ENCODE data around the gene FOXD4L1. TPM values are rescaled to one million over a fixed set of nuclear protein-coding genes. Genes with fewer than 3 reads are reported as not detected.
"Not testable (repeated sequence)": the region's sequence is repeated elsewhere in the genome, so short reads cannot be mapped to it uniquely, and the experiment has no call there.

FOXD4L1 gene
- total RNA-seq, 1 donor from 2014 or later, result 0.23 TPM

DNA sequence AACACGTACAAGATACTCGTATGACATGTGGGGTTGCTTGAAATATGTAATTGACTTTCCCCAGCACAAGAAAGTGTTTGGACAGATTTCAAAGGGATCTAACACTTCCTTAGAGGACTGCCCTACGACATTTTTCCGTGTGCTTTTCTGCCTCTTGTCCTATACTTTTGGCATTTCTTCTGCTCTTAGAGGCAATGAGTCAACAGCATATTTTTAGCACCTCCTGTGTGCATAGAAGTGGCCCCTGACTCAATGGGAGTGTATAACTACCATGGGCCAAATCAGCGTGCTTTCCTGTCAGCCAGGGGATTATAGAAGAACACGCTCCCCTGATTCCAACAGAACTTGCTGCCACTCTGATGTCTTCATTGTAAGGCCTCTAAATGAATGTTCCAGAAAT lies 38.1 kb downstream of the FOXD4L1 start:
- H3K27me3 Mint-ChIP-seq (ENCODE audit: low read depth), result peaks cover 39% of the 10 kb centered on the region
- not testable (repeated sequence) for H3K27ac Mint-ChIP-seq (ENCODE audit: unreplicated experiment); H3K4me3 Mint-ChIP-seq; H3K9me3 Mint-ChIP-seq; DNase-seq (ENCODE audit: low read depth, low spot score); H3K36me3 Mint-ChIP-seq (ENCODE audit: low read depth); H3K4me1 Mint-ChIP-seq

- DNase-seq (ENCODE audit: low read depth, low spot score); H3K9me3 Mint-ChIP-seq; H3K36me3 Mint-ChIP-seq (ENCODE audit: low read depth); H3K4me1 Mint-ChIP-seq; H3K27ac Mint-ChIP-seq (ENCODE audit: unreplicated experiment): not testable (repeated sequence)
- H3K4me3 Mint-ChIP-seq, result peak overlapping the region; percentile 73
- H3K27me3 Mint-ChIP-seq (ENCODE audit: low read depth), result peaks cover 47% of the 10 kb centered on the region
Observed at GRCh38 chr2:113540834-113541203, 42.4 kb downstream of the FOXD4L1 start.

GRCh38 chr2:113541204-113541975 lies 42.9 kb downstream of the FOXD4L1 start:
- H3K4me1 Mint-ChIP-seq; H3K27ac Mint-ChIP-seq (ENCODE audit: unreplicated experiment); H3K9me3 Mint-ChIP-seq; H3K36me3 Mint-ChIP-seq (ENCODE audit: low read depth): not testable (repeated sequence)
- peak; percentile 13 for DNase-seq (ENCODE audit: low read depth, low spot score)
- peak overlapping the region; percentile 73 for H3K4me3 Mint-ChIP-seq
- H3K27me3 Mint-ChIP-seq (ENCODE audit: low read depth), result peaks cover 47% of the 10 kb centered on the region

DNA sequence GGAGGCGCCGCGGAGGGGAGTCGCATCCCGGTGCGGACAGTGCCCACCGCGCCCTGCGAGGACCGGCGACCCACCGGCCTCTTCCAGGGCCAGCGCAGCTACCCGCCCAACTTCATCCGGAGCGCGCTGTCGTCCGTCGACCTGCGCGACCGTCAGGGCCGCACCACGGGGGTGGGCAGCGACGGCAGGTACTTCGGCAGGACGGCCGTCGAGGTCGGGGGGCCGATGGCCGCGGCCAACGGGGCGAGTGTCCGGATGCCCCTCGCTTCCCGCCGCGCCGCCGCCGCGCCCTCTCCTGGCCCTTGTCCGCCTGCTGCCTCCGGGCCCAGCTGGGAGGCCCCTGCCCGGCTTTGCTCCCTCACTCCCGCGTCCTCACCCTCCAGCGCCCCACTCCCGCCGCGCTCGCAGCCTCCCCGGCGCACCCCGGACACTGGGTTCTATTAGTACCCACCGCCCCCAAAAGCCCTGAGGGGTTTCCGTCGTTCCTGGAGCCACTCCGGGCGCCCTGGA lies 43.6 kb downstream of the FOXD4L1 start:
- H3K4me3 Mint-ChIP-seq, result peak overlapping the region; percentile 64
- not testable (repeated sequence) for H3K27ac Mint-ChIP-seq (ENCODE audit: unreplicated experiment); H3K9me3 Mint-ChIP-seq; H3K36me3 Mint-ChIP-seq (ENCODE audit: low read depth); H3K4me1 Mint-ChIP-seq
- peaks cover 44% of the 10 kb centered on the region for H3K27me3 Mint-ChIP-seq (ENCODE audit: low read depth)
- DNase-seq (ENCODE audit: low read depth, low spot score), result peak; percentile 1

DNA sequence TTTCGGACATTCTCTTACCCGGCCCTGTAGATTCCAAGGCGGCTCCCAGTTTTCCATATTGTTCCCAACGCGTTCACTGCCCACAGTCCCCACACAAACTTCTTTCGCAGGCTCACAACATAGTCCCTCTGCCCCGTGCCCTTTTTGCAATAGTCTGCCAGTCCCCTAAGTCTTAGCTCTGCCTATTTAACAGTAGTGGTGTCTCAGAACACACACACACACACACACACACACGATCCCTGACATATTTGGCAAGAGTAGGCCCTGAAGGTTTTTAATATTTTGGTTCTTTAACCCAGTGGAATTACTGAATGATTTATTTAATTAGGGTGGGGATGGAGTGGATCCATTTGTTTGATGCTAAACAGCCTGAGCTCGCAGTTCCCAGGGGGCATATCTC lies 44.1 kb downstream of the FOXD4L1 start:
- DNase-seq (ENCODE audit: low read depth, low spot score); H3K27ac Mint-ChIP-seq (ENCODE audit: unreplicated experiment); H3K9me3 Mint-ChIP-seq; H3K4me1 Mint-ChIP-seq; H3K36me3 Mint-ChIP-seq (ENCODE audit: low read depth): not testable (repeated sequence)
- Mint-ChIP-seq H3K27me3 (ENCODE audit: low read depth) (peaks cover 47% of the 10 kb centered on the region), H3K4me3 (peak overlapping the region; percentile 64)

Other genes starting within 250 kb of the FOXD4L1 start
- 0.49 and 0.98 TPM in 2 replicates for gene PAX8, start 219.7 kb upstream of the FOXD4L1 start, total RNA-seq
- gene ZNG1B, start 61.0 kb upstream of the FOXD4L1 start, total RNA-seq, result 38.1 and 40.4 TPM in 2 replicates
- gene RABL2A, start 128.6 kb downstream of the FOXD4L1 start, total RNA-seq, result 34.7 and 35.4 TPM in 2 replicates

All from neural crest cell (in vitro differentiated cells).